Measurements from ENCODE around the gene MIB2.
"Not testable (repeated sequence)": the region's sequence is repeated elsewhere in the genome, so short reads cannot be mapped to it uniquely, and the experiment has no call there.

Gene MIB2

GRCh38 chr1:1662830-1663560, 47.7 kb downstream of the MIB2 start:
- DNase-seq, result not testable (repeated sequence)

DNA sequence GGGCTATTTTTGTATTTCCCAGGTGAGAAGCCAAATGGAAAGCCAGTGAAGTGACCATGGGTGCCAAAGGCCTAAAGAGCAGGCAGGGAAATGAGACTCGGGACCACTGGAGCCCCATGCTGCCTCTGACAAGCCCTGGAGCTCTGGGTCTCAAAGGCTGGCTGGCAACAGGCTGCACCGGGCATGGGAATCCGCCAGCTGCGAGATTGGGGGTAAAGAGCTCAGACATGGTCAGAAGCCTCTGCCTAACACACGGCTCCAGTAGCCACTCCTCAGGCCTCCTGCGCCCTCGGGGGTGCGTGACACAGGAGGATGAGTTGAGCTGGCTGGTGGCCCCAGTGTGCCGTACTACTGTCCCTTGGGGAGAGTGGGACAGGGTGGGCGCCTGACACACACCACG, 49.0 kb downstream of the MIB2 start:
- not testable (repeated sequence) for DNase-seq

DNA sequence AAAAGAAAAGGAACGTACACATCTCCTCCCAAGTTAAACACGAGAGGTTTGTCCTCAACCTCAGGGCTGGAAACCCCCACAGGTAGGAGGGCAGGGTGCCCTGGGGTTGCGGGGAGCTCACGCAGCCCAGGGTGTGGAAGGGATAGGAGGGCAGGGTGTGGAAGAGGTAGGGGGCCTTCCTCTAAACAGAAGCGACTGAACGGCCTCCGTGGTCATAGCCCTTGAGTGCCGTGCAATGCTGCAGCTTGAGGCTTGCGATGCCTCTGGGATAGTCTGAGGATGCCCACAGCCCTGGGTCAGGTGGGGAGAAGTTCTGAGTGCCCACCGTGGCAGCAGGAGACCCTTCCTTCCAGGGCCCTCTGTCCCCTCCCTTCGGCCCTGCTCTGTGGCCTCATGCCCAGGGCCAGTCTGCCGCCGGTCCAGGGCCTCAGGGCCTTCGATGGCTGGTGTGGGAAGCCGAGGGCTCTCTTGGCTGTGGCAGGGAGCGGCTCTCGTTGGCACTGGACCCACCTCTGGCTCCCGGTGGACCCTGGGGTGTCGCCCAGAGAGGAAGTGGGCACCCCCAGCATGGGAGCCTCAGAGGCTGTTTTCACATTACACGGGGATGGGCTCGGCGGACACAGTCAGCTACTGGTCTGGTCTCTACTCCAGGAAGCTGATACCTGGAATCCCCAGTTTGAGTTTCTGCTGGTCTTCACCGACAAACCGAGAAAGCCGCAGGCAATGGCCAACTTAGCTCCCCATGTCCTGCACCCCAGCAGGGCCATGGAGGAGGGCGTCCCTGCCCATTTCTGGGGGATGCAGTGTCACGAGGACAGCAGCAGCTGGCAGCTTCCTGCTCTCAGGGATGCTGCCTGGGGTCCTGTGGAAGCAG, 49.9 kb downstream of the MIB2 start:
- DNase-seq, result no peak

DNA sequence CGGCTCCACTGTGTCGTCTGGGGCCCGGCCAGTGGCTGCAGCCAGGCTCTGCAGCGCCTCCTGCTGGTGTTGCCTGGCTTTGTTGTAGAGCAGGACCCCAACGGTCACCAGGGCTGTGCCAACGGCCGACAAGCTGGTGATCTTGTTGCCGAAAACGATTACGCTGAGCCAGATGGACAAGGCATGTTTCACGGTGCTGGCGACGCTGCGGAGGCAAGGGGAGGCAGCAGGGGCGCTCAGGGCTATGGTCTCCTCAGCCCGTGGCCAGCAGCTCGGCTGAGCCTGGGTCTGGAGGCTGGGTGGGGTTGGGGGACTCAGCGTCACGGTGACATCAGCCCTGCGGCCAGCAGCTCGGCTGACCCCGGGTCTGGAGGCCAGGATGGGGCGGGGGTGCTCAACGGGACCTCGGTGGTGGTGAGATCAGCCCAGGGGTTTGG, 50.5 kb downstream of the MIB2 start:
- no peak for DNase-seq

GRCh38 chr1:1666526-1666925, 51.2 kb downstream of the MIB2 start:
- no peak for DNase-seq

DNA sequence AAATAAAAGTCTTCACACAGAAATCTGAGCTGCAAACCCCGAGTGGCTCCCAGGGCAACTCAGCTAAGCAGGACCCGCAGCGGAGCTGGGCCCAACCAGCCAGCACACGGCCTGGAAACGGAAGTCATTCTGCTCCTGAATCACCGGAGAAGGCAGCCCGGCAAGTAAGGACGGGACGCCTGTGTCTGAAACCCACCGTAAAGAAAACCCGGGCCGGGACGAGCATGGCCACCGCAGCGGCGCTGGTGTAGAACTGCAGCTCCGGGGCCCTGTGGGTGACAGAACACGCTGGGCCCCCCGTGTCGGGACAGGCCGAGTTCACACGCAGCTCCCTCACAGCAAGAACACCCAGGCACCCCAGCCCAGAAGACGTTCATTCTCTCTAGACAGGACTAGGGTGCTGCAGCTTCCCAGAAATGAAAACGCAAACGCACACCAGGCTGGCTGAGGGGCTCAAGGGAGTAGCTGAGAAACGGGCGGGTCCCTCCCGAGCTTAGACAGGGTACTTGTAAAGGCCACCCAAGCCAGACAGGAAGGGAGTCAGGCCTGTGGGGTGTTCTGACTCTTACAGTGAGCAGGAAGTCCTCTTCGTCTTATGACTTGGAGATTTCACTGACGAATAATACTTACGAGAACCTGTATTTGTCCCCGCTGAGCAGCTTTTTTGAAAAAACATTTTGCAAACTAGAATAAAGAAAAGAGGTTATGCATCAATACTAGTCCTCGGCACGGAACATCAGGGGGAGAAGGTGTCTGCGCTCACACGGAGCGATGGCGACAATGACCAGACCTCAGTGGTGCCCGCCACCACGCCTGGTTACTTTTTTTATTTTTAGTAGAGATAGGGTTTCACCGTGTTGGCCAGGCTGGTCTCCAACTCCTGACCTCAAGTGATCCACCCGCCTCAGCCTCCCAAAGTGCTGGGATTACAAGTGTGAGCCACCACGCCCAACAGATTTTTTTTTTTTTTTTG, 54.5 kb downstream of the MIB2 start:
- DNase-seq, result no peak

DNA sequence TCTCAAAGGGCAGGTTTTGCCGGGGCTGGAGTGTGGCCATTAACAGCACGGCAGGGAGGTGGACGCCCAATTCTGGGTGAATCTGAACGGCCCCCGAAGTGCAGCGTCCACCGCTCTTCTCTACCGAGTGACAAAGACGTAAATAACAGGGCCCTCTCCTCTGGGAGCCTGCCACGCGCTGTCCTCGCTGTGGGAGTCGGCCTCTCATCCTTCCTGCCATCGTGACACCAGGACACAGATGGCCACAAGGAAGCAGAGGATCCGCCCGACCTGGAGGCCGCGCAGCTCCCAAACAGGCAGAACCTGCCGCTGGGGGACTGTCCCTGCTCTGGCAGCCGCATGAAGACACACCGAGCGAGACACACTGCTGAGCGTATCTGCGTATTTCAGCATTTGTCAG, 55.6 kb downstream of the MIB2 start:
- DNase-seq, result no peak

- DNase-seq, result no peak
These were observed 56.2 kb downstream of the MIB2 start for GRCh38 chr1:1671365-1672119.

DNA sequence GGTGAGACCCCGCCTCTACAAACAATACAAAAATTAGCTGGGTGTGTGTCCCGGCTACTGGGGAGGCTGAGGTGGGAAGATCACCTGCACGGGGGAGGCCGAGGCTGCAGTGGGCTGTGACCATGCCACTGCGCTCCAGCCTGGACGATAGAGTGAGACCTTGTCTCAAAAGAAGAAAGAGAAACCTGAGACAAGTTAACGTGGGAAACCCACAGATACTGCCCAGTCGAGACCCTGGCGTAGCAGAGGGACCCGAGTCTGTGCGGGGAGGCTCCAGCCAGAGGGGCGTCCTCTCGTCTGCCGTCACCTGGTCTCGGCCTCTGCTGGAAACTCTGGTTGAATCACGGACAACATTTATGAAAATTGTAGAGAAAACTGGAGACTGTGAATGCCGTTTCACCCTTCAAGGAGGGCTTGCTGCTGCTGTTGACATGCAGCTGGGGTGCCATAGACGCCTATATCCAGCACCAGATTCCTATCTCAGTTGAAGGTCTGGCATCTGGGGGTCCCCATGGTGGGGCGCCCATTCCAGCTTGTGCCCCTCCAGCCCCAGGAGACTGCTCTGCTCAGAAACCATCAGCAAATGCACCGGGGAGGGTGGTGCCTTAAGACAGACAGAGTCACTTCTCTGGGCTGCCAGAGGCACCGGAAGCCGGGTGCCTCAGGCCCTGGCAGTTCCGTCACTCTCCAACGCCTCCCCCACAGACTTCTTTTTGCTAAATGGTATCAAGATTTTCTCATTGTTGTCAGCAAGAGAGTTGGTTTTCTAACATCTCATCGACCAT, 57.1 kb downstream of the MIB2 start:
- DNase-seq, result no peak

DNA sequence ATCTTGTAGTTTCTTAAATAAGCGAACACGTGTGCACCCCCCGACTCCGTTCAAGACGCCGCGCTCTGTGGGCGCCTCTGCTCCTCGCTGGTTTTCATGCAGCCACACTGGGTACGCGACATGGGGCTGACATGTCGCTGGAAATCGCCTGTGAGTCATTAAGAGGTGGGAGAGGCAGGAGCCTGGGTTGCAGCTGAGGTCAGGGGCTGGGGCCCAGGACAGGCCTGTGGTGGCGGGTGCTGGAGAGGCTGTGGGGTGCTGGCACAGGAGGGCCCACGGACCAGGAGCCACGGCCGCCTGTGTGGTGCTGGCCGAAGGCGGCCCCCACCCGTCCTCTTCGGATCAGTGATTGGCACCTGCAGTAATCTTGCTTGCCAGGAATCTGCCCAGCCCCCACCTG, 59.5 kb downstream of the MIB2 start:
- DNase-seq, result not testable (repeated sequence)

GRCh38 chr1:1675218-1675617, 59.9 kb downstream of the MIB2 start:
- not testable (repeated sequence) for DNase-seq

GRCh38 chr1:1676087-1676486, 60.8 kb downstream of the MIB2 start:
- not testable (repeated sequence) for DNase-seq

- DNase-seq, result no peak
These were observed 62.6 kb downstream of the MIB2 start for GRCh38 chr1:1677718-1678580.

GRCh38 chr1:1678581-1679380, 63.5 kb downstream of the MIB2 start:
- no peak for DNase-seq
